HEK293 (cell line): ENCODE results near the gene RALY.

ENCODE experiments used
- ZNF112 ChIP-seq: fragments of 450-650 bp; formaldehyde crosslinking; IDR thresholded peaks from 2 replicates; pipeline ENCODE4 v1.5.0; 2017; ENCODE audit warnings: missing biosample characterization, missing genetic modification characterization
- ZNF140 ChIP-seq: fragments of 450-650 bp; formaldehyde crosslinking; IDR thresholded peaks from 2 replicates; pipeline ENCODE4 v1.5.1; 2016; ENCODE audit warnings: missing biosample characterization, missing genetic modification characterization
- ZNF19 ChIP-seq: fragments of 450-650 bp; formaldehyde crosslinking; IDR thresholded peaks from 2 replicates; pipeline ENCODE4; 2016; ENCODE audit warnings: missing biosample characterization, missing genetic modification characterization, low read depth
- ZNF274 ChIP-seq, 2 experiments: fragments of 200-500 bp in 1 of 2; fragments of 450-650 bp in 1 of 2; sonication (Bioruptor generic) in 1 of 2; formaldehyde crosslinking in 1 of 2; IDR thresholded peaks; 2 replicates each; pipeline versions ENCODE4 v1.5.1 to v1.6.1; 2014 to 2016; ENCODE audit warnings: borderline replicate concordance in 1 of 2, inconsistent platforms in 1 of 2, low read length in 1 of 2, missing biosample characterization in 1 of 2, missing genetic modification characterization in 1 of 2
- ZSCAN30 ChIP-seq: fragments of 450-650 bp; IDR thresholded peaks from 2 replicates; pipeline ENCODE4 v1.5.1; 2018; ENCODE audit warnings: missing biosample characterization, mild to moderate bottlenecking, missing genetic modification characterization, moderate library complexity
- TF ChIP-seq, protein P1 (sequence below): fragments of 450-650 bp; formaldehyde crosslinking; IDR thresholded peaks from 2 replicates; pipeline ENCODE4 v1.5.1; 2016; ENCODE audit warnings: missing biosample characterization, missing genetic modification characterization, low read depth
- TF ChIP-seq, protein P2 (sequence below): fragments of 450-650 bp; formaldehyde crosslinking; IDR thresholded peaks from 2 replicates; pipeline ENCODE4 v1.5.1; 2016; ENCODE audit warnings: missing biosample characterization, missing genetic modification characterization

DNA sequence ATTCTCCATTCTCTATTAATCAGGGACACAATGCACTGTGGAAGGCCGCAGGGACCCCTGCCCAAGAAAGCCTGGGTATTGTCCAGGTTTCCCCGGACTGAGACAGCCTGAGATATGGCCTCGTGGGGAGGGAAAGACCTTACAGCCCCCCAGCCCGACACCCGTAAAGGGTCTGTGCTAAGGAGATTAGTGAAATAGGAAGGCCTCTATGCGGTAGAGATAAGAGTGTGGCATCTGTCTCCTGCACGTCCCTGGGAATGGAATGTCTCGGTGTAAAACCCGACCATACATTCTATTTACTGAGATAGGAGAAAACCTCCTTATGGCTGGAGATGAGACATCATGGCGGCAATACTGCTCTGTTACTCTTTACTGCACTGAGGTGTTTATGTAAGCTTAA is 134.1 kb downstream of the RALY start:
- TF ChIP-seq ZNF274 (IDR thresholded peaks at IDR 0.05; ENCODE audit: low read length) (no peak), ZNF274 (tag by site-specific recombination; IDR thresholded peaks at IDR 0.05; ENCODE audit: borderline replicate concordance) (no peak), ZNF140 (tag by site-specific recombination) (no peak), ZNF112 (no peak), ZNF19 (tag by site-specific recombination) (no peak), ZSCAN30 (tag by site-specific recombination) (no peak)
- TF ChIP-seq, protein P1, sequence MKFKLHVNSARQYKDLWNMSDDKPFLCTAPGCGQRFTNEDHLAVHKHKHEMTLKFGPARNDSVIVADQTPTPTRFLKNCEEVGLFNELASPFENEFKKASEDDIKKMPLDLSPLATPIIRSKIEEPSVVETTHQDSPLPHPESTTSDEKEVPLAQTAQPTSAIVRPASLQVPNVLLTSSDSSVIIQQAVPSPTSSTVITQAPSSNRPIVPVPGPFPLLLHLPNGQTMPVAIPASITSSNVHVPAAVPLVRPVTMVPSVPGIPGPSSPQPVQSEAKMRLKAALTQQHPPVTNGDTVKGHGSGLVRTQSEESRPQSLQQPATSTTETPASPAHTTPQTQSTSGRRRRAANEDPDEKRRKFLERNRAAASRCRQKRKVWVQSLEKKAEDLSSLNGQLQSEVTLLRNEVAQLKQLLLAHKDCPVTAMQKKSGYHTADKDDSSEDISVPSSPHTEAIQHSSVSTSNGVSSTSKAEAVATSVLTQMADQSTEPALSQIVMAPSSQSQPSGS (tag by site-specific recombination): no peak
- TF ChIP-seq, protein P2, sequence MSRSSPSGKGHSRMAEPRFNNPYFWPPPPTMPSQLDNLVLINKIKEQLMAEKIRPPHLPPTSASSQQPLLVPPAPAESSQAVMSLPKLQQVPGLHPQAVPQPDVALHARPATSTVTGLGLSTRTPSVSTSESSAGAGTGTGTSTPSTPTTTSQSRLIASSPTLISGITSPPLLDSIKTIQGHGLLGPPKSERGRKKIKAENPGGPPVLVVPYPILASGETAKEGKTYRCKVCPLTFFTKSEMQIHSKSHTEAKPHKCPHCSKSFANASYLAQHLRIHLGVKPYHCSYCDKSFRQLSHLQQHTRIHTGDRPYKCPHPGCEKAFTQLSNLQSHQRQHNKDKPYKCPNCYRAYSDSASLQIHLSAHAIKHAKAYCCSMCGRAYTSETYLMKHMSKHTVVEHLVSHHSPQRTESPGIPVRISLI (tag by site-specific recombination): no peak
